Neural progenitor cell (in vitro differentiated cells): Measurements from ENCODE around the gene PACRG. TPM values are rescaled to one million over a fixed set of nuclear protein-coding genes. Genes with fewer than 3 reads are reported as not detected.

Experiments used
- DNase-seq: peaks from one replicate; pipeline ENCODE4 v3.0.0-alpha.2; 2016; ENCODE audit warnings: low spot score
- H2AFZ ChIP-seq: fragments of 200-600 bp; sonication (generic); replicated peaks from 2 replicates; pipeline ENCODE4 v1.6.1; 2016; ENCODE audit warnings: antibody characterized with exemption
- H3F3A ChIP-seq: fragments of 200-600 bp; sonication (generic); 2 replicates; pipeline ENCODE4 v1.6.1; 2016; ENCODE audit warnings: antibody characterized with exemption, low read depth
- H3K27ac ChIP-seq: fragments of 200-600 bp; sonication (generic); 2 replicates; pipeline ENCODE4 v1.5.1; 2016; ENCODE audit warnings: mild to moderate bottlenecking
- H3K27me3 ChIP-seq: fragments of 200-600 bp; sonication (generic); 2 replicates; pipeline ENCODE4 v1.6.1; 2016; ENCODE audit warnings: mild to moderate bottlenecking, moderate library complexity
- H3K36me3 ChIP-seq: fragments of 200-600 bp; sonication (generic); 2 replicates; pipeline ENCODE4 v1.5.1; 2016
- H3K4me1 ChIP-seq: fragments of 200-600 bp; sonication (generic); 2 replicates; pipeline ENCODE4 v1.6.1; 2016; ENCODE audit warnings: mixed run types
- H3K4me2 ChIP-seq: fragments of 200-600 bp; sonication (generic); 2 replicates; pipeline ENCODE4 v1.6.1; 2016
- H3K4me3 ChIP-seq: fragments of 200-600 bp; sonication (generic); 2 replicates; pipeline ENCODE4 v1.5.1; 2016
- H3K79me2 ChIP-seq: fragments of 200-600 bp; sonication (generic); 2 replicates; pipeline ENCODE4 v1.6.1; 2016; ENCODE audit warnings: low read depth
- H3K9ac ChIP-seq: fragments of 200-600 bp; sonication (generic); 2 replicates; pipeline ENCODE4 v1.6.1; 2016
- H3K9me3 ChIP-seq: fragments of 200-600 bp; sonication (generic); 2 replicates; pipeline ENCODE4 v1.5.1; 2016; ENCODE audit warnings: low read depth
- H4K20me1 ChIP-seq: fragments of 200-600 bp; sonication (generic); 2 replicates; pipeline ENCODE4 v1.6.1; 2016; ENCODE audit warnings: low read depth
- H3K27ac Mint-ChIP-seq: 3 replicates; pipeline ENCODE4 v1.8.0; 2021; ENCODE audit warnings: mixed read lengths
- H3K27me3 Mint-ChIP-seq: 2 replicates; pipeline ENCODE4 v1.8.0; 2022; ENCODE audit warnings: low read depth, mild to moderate bottlenecking, inconsistent platforms, moderate library complexity, mixed read lengths; ENCODE audit not compliant: insufficient read depth
- H3K36me3 Mint-ChIP-seq: 3 replicates; pipeline ENCODE4 v1.8.0; 2021; ENCODE audit warnings: mixed read lengths
- H3K4me1 Mint-ChIP-seq: 3 replicates; pipeline ENCODE4 v1.8.0; 2021; ENCODE audit warnings: mixed read lengths
- H3K4me3 Mint-ChIP-seq: 3 replicates; pipeline ENCODE4 v1.8.0; 2021; ENCODE audit warnings: mild to moderate bottlenecking, moderate library complexity, mixed read lengths
- H3K9me3 Mint-ChIP-seq: 3 replicates; pipeline ENCODE4 v1.8.0; 2020; ENCODE audit warnings: mixed read lengths
- EZH2 ChIP-seq: fragments of 200-600 bp; sonication (generic); IDR thresholded peaks from 2 replicates; pipeline ENCODE4 v1.6.1; 2017; ENCODE audit warnings: antibody characterized with exemption, mild to moderate bottlenecking, moderate library complexity
- EZH2phosphoT487 ChIP-seq: fragments of 200-600 bp; sonication (generic); IDR thresholded peaks from 2 replicates; pipeline ENCODE4 v1.6.1; 2017; ENCODE audit warnings: antibody characterized with exemption
- total RNA-seq: library from RNA; depleted of rRNA; stranded (reverse); fragments of >200 nt; gene quantifications from 2 replicates; pipeline ENCODE4 v1.2.3, GENCODE V29; 2015; ENCODE audit warnings: low replicate concordance
- TF ChIP-seq, protein P1 (sequence below): fragments of 200-600 bp; sonication (generic); IDR thresholded peaks from 2 replicates; pipeline ENCODE4 v1.5.1; 2017; ENCODE audit warnings: antibody characterized with exemption, mild to moderate bottlenecking

The PACRG gene
- total RNA-seq, 1 donor from 2014 or later = 0.30 TPM

DNA sequence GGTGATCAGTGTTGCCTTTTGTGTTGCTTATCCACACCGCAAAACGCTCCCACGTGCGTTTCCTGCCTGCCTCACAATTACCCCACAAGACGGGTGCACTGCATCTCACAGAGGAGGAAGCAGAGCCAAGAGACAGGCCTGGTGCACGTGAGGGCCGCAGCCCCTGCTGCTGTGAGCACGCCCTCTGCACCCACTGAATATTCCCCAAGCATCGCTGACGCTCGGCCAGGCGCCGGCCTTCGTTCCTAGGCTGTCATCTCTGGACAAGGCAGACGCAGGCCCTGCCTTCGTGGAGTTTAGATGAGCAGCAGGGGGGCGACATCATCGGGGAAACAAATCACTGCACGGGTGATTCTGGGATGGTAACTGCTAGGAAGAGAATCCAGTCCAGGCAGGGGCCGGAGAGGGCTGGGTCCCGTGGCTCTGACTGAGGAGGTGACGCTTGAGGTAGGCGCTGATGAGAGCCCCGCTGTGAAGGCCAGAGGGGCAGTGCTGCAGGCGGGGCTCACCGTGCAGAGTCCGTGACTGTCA is 524.4 kb downstream of the PACRG start:
- Mint-ChIP-seq H3K4me1 (peaks cover 34% of the 10 kb centered on the region), H3K36me3 (no peaks in the 10 kb centered on the region), H3K27ac (no peak overlapping the region), H3K27me3 (peaks cover 9% of the 10 kb centered on the region), H3K9me3 (no peaks in the 10 kb centered on the region), H3K4me3 (no peak overlapping the region)
- Histone ChIP-seq H3K79me2 (no peaks in the 10 kb centered on the region), H3K4me3 (no peak overlapping the region), H3K27me3 (no peaks in the 10 kb centered on the region), H3F3A (no peaks in the 10 kb centered on the region), H4K20me1 (no peaks in the 10 kb centered on the region), H3K9me3 (no peaks in the 10 kb centered on the region), H3K9ac (no peak overlapping the region), H3K36me3 (no peaks in the 10 kb centered on the region), H2AFZ (no peak overlapping the region), H3K27ac (no peak overlapping the region), H3K4me1 (peaks cover 17% of the 10 kb centered on the region), H3K4me2 (no peak overlapping the region)
- TF ChIP-seq EZH2phosphoT487 = no peak
- TF ChIP-seq EZH2 = no peak
- TF ChIP-seq, protein P1, sequence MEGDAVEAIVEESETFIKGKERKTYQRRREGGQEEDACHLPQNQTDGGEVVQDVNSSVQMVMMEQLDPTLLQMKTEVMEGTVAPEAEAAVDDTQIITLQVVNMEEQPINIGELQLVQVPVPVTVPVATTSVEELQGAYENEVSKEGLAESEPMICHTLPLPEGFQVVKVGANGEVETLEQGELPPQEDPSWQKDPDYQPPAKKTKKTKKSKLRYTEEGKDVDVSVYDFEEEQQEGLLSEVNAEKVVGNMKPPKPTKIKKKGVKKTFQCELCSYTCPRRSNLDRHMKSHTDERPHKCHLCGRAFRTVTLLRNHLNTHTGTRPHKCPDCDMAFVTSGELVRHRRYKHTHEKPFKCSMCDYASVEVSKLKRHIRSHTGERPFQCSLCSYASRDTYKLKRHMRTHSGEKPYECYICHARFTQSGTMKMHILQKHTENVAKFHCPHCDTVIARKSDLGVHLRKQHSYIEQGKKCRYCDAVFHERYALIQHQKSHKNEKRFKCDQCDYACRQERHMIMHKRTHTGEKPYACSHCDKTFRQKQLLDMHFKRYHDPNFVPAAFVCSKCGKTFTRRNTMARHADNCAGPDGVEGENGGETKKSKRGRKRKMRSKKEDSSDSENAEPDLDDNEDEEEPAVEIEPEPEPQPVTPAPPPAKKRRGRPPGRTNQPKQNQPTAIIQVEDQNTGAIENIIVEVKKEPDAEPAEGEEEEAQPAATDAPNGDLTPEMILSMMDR = no peak
- no peak for DNase-seq

DNA sequence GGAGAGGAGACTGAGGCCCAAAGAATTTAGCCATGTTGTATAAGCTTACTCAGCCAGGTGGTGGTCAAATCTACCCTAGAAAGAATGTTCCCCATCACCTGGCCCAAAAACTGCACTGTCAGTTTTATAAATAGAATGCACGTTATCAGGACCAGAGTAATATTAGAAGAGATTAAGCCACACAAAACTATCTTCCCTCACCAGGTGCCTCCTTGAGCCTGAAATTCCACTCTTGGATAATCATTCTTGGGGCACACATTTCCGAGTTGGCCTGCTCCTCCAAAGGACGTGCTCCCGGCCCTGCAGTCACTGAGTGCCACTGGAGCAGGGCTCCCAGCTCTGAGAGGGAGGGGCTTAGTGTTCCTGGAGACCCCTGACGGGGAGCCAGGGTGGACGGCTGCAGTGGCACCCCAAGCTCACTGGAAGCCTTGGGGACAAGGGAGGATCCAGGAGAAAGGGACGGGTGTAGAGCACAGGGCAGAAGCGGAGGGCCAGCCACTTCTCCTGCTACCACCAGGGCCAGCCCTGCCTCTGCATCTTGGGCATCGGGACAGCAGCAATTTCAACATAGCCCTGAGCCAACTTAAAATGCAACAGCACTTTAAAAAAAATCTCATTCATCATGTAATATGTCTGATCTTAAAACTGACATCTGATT is 525.9 kb downstream of the PACRG start:
- Histone ChIP-seq H3K79me2 (no peaks in the 10 kb centered on the region), H4K20me1 (no peaks in the 10 kb centered on the region), H3K27ac (no peak overlapping the region), H3K9me3 (no peaks in the 10 kb centered on the region), H3F3A (no peaks in the 10 kb centered on the region), H2AFZ (peak overlapping the region; percentile 69), H3K9ac (no peak overlapping the region), H3K4me3 (no peak overlapping the region), H3K27me3 (no peaks in the 10 kb centered on the region), H3K4me2 (no peak overlapping the region), H3K4me1 (peaks cover 9% of the 10 kb centered on the region), H3K36me3 (no peaks in the 10 kb centered on the region)
- no peak for DNase-seq
- Mint-ChIP-seq H3K9me3 (no peaks in the 10 kb centered on the region), H3K27ac (peak overlapping the region; percentile 69), H3K4me3 (no peak overlapping the region), H3K4me1 (peaks cover 25% of the 10 kb centered on the region), H3K36me3 (no peaks in the 10 kb centered on the region), H3K27me3 (peaks cover 9% of the 10 kb centered on the region)
- TF ChIP-seq, protein P1 = no peak
- TF ChIP-seq EZH2phosphoT487 (no peak), EZH2 (no peak)

DNA sequence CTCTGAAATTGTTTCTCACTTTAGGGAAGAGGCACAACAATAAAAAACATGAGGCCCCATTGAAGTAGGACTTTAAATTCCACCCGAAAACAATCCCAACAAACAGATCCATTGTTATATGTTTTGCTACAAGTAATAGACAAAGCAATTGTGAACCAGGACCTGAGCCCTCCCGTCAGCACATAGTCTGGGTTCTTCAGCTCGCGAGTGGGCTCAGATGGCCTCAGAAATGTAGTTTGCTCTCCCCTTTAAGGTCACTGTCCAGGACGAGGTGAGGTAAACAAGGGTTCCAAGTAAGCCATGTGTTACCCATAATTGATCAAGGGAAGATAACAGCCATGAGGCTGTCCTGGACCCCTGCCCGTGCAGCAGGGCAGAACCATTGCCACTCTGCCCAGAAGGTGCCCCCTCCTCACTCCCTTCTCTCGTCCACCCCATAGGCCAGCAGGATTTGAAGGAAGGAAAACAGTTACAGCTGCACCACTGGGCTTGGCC is 526.6 kb downstream of the PACRG start:
- H3K27me3 Mint-ChIP-seq = peaks cover 9% of the 10 kb centered on the region
- H3K9me3 Mint-ChIP-seq = peaks cover 3% of the 10 kb centered on the region
- H3K9ac ChIP-seq = no peak overlapping the region
- TF ChIP-seq, protein P1 = no peak
- no peak for TF ChIP-seq EZH2
- no peak for TF ChIP-seq EZH2phosphoT487
- H3K79me2 ChIP-seq = no peaks in the 10 kb centered on the region
- H3K9me3 ChIP-seq = no peaks in the 10 kb centered on the region
- no peak overlapping the region for H3K4me3 ChIP-seq
- peaks cover 27% of the 10 kb centered on the region for H3K4me1 Mint-ChIP-seq
- H3K4me3 Mint-ChIP-seq = no peak overlapping the region
- H4K20me1 ChIP-seq = no peaks in the 10 kb centered on the region
- H3F3A ChIP-seq = no peaks in the 10 kb centered on the region
- H3K4me2 ChIP-seq = no peak overlapping the region
- peak overlapping the region; percentile 69 for H2AFZ ChIP-seq
- H3K27ac ChIP-seq = no peak overlapping the region
- H3K4me1 ChIP-seq = peaks cover 9% of the 10 kb centered on the region
- no peaks in the 10 kb centered on the region for H3K36me3 Mint-ChIP-seq
- H3K36me3 ChIP-seq = no peaks in the 10 kb centered on the region
- peak overlapping the region; percentile 69 for H3K27ac Mint-ChIP-seq
- DNase-seq = no peak
- H3K27me3 ChIP-seq = no peaks in the 10 kb centered on the region
